ENCODE measurements around the gene CACNA2D1.

Gene CACNA2D1

DNA sequence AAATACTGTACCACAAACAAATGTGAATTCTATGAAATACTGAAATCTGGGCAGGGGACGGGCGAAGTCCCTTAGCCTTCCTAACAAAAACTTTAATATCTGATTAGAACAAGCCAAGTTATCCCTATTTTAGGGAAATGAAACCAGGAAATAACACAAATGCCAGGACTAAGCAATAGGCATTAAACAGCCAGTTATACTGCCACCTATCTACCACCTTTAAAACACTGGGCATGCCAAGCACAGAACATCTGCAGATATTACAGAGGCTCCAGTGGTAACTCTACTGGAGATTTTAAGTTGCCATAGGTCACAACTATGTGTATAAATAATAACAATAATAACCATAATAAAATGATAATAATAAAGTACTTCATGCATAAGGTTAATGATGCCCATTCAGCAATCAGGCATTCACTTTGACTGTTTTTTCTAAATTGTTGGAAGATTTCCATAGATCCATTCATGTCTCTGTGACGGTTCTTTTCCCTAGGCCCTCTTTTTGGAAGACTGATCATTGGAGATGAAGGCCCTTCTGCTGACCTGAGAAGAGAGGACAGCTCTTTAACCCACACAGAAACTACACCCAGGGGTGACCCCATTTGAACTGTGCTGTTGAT is 195.7 kb downstream of the CACNA2D1 start:
- POLR2A ChIA-PET (ENCODE audit: low non-redundant PET) = interaction anchor here (0.5 kb wide), 1 partner anchor 470 kb away, joined by 5 read pairs; no protein-coding TSS in a partner anchor
- TF ChIP-seq, protein P1, sequence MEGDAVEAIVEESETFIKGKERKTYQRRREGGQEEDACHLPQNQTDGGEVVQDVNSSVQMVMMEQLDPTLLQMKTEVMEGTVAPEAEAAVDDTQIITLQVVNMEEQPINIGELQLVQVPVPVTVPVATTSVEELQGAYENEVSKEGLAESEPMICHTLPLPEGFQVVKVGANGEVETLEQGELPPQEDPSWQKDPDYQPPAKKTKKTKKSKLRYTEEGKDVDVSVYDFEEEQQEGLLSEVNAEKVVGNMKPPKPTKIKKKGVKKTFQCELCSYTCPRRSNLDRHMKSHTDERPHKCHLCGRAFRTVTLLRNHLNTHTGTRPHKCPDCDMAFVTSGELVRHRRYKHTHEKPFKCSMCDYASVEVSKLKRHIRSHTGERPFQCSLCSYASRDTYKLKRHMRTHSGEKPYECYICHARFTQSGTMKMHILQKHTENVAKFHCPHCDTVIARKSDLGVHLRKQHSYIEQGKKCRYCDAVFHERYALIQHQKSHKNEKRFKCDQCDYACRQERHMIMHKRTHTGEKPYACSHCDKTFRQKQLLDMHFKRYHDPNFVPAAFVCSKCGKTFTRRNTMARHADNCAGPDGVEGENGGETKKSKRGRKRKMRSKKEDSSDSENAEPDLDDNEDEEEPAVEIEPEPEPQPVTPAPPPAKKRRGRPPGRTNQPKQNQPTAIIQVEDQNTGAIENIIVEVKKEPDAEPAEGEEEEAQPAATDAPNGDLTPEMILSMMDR (conservative IDR thresholded peaks at IDR 0.05; ENCODE audit: low read depth) = peak; percentile 33
- no peak overlapping the region for H3K27ac ChIP-seq
- DNase-seq (ENCODE audit: low spot score) = no peak
- CTCF ChIA-PET = interaction anchor here (0.6 to 1.0 kb wide), 5 partner anchors 21 to 707 kb away, joined by 3 to 6 read pairs (median 3); no protein-coding TSS in a partner anchor

DNA sequence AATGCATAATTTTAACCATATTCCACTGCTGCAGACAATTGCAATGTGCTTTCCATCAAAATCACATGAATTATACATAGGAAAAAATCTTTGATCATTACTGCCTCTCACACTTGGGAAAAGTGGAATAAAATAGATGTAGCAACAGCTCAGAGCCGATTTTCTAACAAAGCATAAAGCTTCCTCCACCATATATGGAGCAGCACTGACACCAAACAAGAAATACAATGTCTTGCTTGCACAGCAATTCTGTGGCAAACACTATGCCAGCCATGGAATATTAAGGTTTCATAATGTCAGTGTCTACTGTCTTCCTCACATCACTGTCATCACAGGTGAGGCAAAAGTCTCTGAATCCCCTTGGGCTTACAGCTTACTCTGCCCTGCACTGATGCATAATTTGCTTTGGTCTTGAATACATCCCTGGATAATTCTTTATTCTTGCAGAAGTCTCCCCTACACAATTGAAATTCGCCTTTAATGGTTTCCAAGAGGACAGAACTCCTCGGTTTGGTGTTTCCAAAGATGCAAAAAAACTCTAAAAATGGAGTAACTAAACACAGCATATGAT is 198.5 kb downstream of the CACNA2D1 start:
- TF ChIP-seq, protein P1 (conservative IDR thresholded peaks at IDR 0.05; ENCODE audit: low read depth) = no peak
- DNase-seq (ENCODE audit: low spot score) = no peak
- no peak overlapping the region for H3K27ac ChIP-seq
- ChIA-PET CTCF (interaction anchor here (0.6 kb wide), 1 partner anchor 360 kb away, joined by 4 read pairs; no protein-coding TSS in a partner anchor), POLR2A (ENCODE audit: low non-redundant PET) (no interaction called here)

DNA sequence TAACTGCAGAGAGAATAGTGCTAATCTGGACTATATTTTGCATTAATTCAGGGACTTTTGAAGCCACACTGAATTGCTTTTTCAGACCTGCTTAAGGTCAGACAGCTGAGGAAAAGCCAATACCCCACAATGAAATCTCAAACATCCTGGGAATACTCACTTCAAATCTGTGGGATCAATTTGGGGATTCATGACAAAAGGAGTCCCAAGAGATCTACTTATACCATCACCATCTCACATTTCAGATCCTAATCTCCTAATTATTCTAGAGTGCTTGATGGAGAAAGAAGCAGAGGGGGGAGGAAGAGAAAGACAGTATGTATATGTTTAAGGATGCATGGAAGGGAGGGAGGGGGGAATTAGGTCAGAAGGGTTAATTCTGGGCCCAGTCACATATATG is 202.2 kb downstream of the CACNA2D1 start:
- DNase-seq (ENCODE audit: low spot score) = no peak
- CTCF ChIA-PET = no interaction called here
- no peak overlapping the region for H3K27ac ChIP-seq
- POLR2A ChIA-PET (ENCODE audit: low non-redundant PET) = no interaction called here
- TF ChIP-seq, protein P1 (conservative IDR thresholded peaks at IDR 0.05; ENCODE audit: low read depth) = no peak

DNA sequence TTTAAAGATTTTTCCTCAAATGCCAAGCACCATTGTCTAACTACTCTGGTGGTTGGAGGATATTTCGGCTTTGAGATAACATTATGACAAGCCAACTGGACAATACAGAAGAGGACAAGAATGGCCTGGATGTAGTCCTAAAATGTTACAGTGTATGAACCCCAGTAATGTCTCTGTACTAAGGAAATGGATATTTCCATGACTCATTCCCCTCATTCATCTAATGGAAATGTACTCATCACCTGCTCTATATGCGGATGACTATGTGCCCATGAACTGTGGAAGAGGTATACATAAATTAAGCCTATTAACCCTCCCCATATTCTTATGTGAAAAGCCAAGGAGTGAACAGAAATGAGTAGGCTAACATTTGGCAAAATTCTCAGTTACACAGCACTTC is 207.9 kb downstream of the CACNA2D1 start:
- no peak overlapping the region for H3K27ac ChIP-seq
- no peak for DNase-seq (ENCODE audit: low spot score)
- TF ChIP-seq, protein P1 (conservative IDR thresholded peaks at IDR 0.05; ENCODE audit: low read depth) = no peak
- ChIA-PET CTCF (interaction anchor here (0.6 kb wide), 1 partner anchor 77 kb away, joined by 3 read pairs; no protein-coding TSS in a partner anchor), POLR2A (ENCODE audit: low non-redundant PET) (no interaction called here)

DNA sequence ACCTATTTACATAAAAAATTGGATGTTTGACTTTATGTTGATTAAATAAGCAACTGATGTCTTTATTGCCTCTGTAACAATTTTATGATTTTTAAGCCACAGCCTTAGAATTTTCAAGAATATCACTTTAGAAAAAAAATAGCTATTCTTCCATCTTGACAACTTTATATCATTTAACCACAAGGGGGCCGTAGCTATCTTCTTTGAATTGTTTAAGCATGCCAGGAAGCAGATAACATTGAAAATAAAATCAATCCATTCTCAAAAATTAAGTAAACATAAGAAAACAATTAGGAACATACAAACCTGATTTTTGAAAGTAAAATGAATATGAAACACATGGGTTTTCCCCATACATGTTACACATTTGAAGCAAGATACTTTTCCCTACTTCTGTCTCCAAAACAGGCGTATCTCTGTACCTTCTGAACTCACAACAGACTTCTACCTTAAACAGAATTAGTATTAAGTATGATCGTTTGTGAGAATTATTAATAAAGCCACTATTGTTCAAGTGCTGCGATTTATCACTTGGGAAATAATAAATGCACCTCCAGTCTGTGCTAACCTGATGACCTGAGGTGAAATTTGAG is 209.0 kb downstream of the CACNA2D1 start:
- TF ChIP-seq, protein P1 (conservative IDR thresholded peaks at IDR 0.05; ENCODE audit: low read depth) = peak; percentile 73
- no peak overlapping the region for H3K27ac ChIP-seq
- ChIA-PET CTCF (interaction anchor here (0.5 to 1.0 kb wide), 10 partner anchors 15 to 727 kb away, joined by 3 to 4 read pairs (median 4); no protein-coding TSS in a partner anchor), POLR2A (ENCODE audit: low non-redundant PET) (no interaction called here)
- peak; percentile 10 for DNase-seq (ENCODE audit: low spot score)

DNA sequence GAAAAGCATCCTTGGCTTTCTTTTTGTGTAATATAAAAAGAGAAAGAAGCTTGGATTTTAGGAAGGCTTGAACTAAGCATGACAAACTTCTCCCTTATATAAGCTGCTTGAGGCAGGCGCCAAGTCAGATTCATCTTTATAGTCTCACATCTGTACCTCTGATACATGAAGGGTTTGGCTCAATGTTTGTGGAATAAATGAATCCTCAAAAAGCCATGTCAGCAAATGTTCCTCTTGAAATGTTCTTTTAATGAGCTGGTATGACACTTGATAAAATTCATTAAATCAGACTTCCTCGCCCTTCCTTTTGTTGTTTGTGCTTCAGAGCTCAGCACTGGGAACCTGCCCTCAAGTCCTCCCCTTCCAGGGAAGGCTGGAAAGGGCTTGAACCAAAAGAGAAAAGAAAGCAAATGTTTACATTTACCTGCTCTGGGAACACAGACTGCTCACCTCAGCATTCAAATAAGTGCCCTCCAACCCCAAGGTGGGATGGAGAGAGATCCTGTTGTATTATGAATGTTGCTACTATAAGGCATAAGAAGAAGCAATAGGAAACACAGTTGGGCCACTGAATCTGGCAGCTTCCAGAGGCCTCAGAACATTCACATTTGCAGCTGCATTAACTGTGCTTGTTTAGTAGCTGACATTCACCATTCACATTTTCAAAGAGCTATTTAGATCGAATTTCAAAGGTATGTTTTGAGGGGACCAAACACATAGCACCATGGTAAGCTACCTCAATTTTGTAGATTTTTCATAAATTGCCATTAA is 212.6 kb downstream of the CACNA2D1 start:
- ChIA-PET CTCF (interaction anchor here (0.5 to 0.7 kb wide), 2 partner anchors 131 to 682 kb away, joined by 3 to 5 read pairs; no protein-coding TSS in a partner anchor), POLR2A (ENCODE audit: low non-redundant PET) (interaction anchor here (0.6 kb wide), 1 partner anchor 1852 kb away, joined by 3 read pairs; no protein-coding TSS in a partner anchor)
- TF ChIP-seq, protein P1 (conservative IDR thresholded peaks at IDR 0.05; ENCODE audit: low read depth) = no peak
- DNase-seq (ENCODE audit: low spot score) = no peak
- H3K27ac ChIP-seq = no peak overlapping the region
